Smooth muscle cell of the pulmonary artery (primary cell): ENCODE data around the gene PPAN. TPM values are rescaled to one million over a fixed set of nuclear protein-coding genes. Genes with fewer than 3 reads are reported as not detected.

Experiments
- total RNA-seq: library from RNA; depleted of rRNA; stranded (reverse); fragments of >200 nt; gene quantifications from 2 replicates; pipeline ENCODE4 v1.2.3, GENCODE V29; 2014

PPAN gene
- total RNA-seq: 34.7 and 50.3 TPM in 2 replicates

GRCh38 chr19:10106100-10106936 is at the start of gene PPAN:
Gene PPAN (plus strand): TSS chr19:10106362. CDS start chr19:10106395, 33 bp downstream.

GRCh38 chr19:10085641-10086590 is 20.2 kb upstream of the PPAN start, which contains the start of gene SHFL:
Gene SHFL (plus strand): TSS chr19:10086317. CDS start chr19:10086428, 111 bp downstream.

GRCh38 chr19:10111405-10111811 is 5.2 kb downstream of the PPAN start, which contains the start of gene P2RY11:
Gene P2RY11 (plus strand): TSS chr19:10111693. CDS start chr19:10111722, 29 bp downstream.

Other genes starting within 250 kb of the PPAN start
- 5.0 and 112 TPM in 2 replicates for gene OLFM2, start 169.8 kb upstream of the PPAN start, total RNA-seq
- gene COL5A3, start 95.9 kb upstream of the PPAN start, total RNA-seq: 8.6 and 138 TPM in 2 replicates
- not detected in 2 replicates for gene RDH8, start 92.9 kb upstream of the PPAN start, total RNA-seq
- gene SHFL, start 20.0 kb upstream of the PPAN start, total RNA-seq: 27.1 and 27.7 TPM in 2 replicates
- gene ANGPTL6, start 3.7 kb upstream of the PPAN start, total RNA-seq: 0.46 and 0.73 TPM in 2 replicates
- 5.9 and 10.1 TPM in 2 replicates for gene P2RY11, start 5.3 kb downstream of the PPAN start, total RNA-seq
- 202 and 222 TPM in 2 replicates for gene EIF3G, start 13.5 kb downstream of the PPAN start, total RNA-seq
- gene DNMT1, start 88.6 kb downstream of the PPAN start, total RNA-seq: 26.7 and 30.3 TPM in 2 replicates
- gene S1PR2, start 125.0 kb downstream of the PPAN start, total RNA-seq: 11.9 and 14.6 TPM in 2 replicates
- gene MRPL4, start 145.9 kb downstream of the PPAN start, total RNA-seq: 18.1 and 25.0 TPM in 2 replicates
- 5.9 and 19.6 TPM in 2 replicates for gene ICAM1, start 164.8 kb downstream of the PPAN start, total RNA-seq
- 0.10 and 0.52 TPM in 2 replicates for gene ICAM4, start 180.6 kb downstream of the PPAN start, total RNA-seq
- 2.3 and 2.5 TPM in 2 replicates for gene ICAM5, start 183.6 kb downstream of the PPAN start, total RNA-seq
- 0.46 and 0.59 TPM in 2 replicates for gene ZGLP1, start 203.5 kb downstream of the PPAN start, total RNA-seq
- gene FDX2, start 209.7 kb downstream of the PPAN start, total RNA-seq: 12.5 and 19.6 TPM in 2 replicates
- 17.3 and 27.0 TPM in 2 replicates for gene RAVER1, start 227.2 kb downstream of the PPAN start, total RNA-seq
- gene ICAM3, start 233.3 kb downstream of the PPAN start, total RNA-seq: 6.7 and 8.3 TPM in 2 replicates